ENCODE results near the gene PAPLN.
"Not testable (repeated sequence)": the region's sequence is repeated elsewhere in the genome, so short reads cannot be mapped to it uniquely, and the experiment has no call there.

PAPLN gene

GRCh38 chr14:73290279-73290678 is 53.0 kb downstream of the PAPLN start:
- no peak for TF ChIP-seq CTCF (IDR thresholded peaks at IDR 0.05; ENCODE audit: borderline replicate concordance, insufficient read depth, low read depth, low read length)

GRCh38 chr14:73293782-73294781 is 56.8 kb downstream of the PAPLN start:
- TF ChIP-seq CTCF (IDR thresholded peaks at IDR 0.05; ENCODE audit: borderline replicate concordance, insufficient read depth, low read depth, low read length): no peak
- no peak overlapping the region for H3K4me3 ChIP-seq (ENCODE audit: low read depth, low read length)

More at GRCh38 chr14:73290279-73290678, 53.0 kb downstream of the PAPLN start:
- H3K4me3 ChIP-seq (ENCODE audit: low read depth, low read length): no peak overlapping the region

- H3K4me3 ChIP-seq (ENCODE audit: low read depth, low read length): no peak overlapping the region
- TF ChIP-seq CTCF (IDR thresholded peaks at IDR 0.05; ENCODE audit: borderline replicate concordance, insufficient read depth, low read depth, low read length): peak; percentile 41; the same call in 1 of the 2 replicates
These were observed 58.0 kb downstream of the PAPLN start for GRCh38 chr14:73295198-73295796.

- no peak for TF ChIP-seq CTCF (IDR thresholded peaks at IDR 0.05; ENCODE audit: borderline replicate concordance, insufficient read depth, low read depth, low read length)
- H3K4me3 ChIP-seq (ENCODE audit: low read depth, low read length): no peak overlapping the region
These were observed 68.2 kb downstream of the PAPLN start for GRCh38 chr14:73305499-73305898.

GRCh38 chr14:73307261-73307660 is 70.0 kb downstream of the PAPLN start:
- TF ChIP-seq CTCF (IDR thresholded peaks at IDR 0.05; ENCODE audit: borderline replicate concordance, insufficient read depth, low read depth, low read length): no peak
- H3K4me3 ChIP-seq (ENCODE audit: low read depth, low read length): no peak overlapping the region

GRCh38 chr14:73309207-73309606 is 71.9 kb downstream of the PAPLN start:
- H3K4me3 ChIP-seq (ENCODE audit: low read depth, low read length): not testable (repeated sequence)

- no peak overlapping the region for H3K4me3 ChIP-seq (ENCODE audit: low read depth, low read length)
- no peak for TF ChIP-seq CTCF (IDR thresholded peaks at IDR 0.05; ENCODE audit: borderline replicate concordance, insufficient read depth, low read depth, low read length)
These were observed 74.4 kb downstream of the PAPLN start for GRCh38 chr14:73311708-73312030.

Data from GM12875 (cell line).